NCI-H146 treated with DMSO at 0.1 percent for 48 hours (cell line): Measurements from ENCODE around the gene FGD3.
A peak's percentile ranks its signal among the peaks of the same experiment; 100 is the strongest.
"Not testable (repeated sequence)": the region's sequence is repeated elsewhere in the genome, so short reads cannot be mapped to it uniquely, and the experiment has no call there.

Experiments used
- DNase-seq: peaks from one replicate; lab custom pipeline; 2025; ENCODE audit not compliant: unreplicated experiment; lab: John Stamatoyannopoulos, UW

The FGD3 gene

GRCh38 chr9:92947268-92948037, at the start of gene FGD3:
TSS of gene FGD3 (plus strand) at chr9:92947523. CDS start at chr9:92976257, 28,734 bp downstream.
- DNase-seq = peak; percentile 67

GRCh38 chr9:92905137-92905536, 42.2 kb upstream of the FGD3 start:
- not testable (repeated sequence) for DNase-seq

GRCh38 chr9:92911511-92912475, 35.5 kb upstream of the FGD3 start:
- DNase-seq = peak; percentile 3

- DNase-seq = no peak
These were observed 30.0 kb upstream of the FGD3 start for GRCh38 chr9:92917176-92917800.

GRCh38 chr9:92920437-92920836, 26.9 kb upstream of the FGD3 start:
- no peak for DNase-seq

- no peak for DNase-seq
These were observed 15.7 kb upstream of the FGD3 start for GRCh38 chr9:92931606-92932005.

GRCh38 chr9:92934321-92934720, 13.0 kb upstream of the FGD3 start:
- DNase-seq = no peak

GRCh38 chr9:92938025-92938424, 9.3 kb upstream of the FGD3 start:
- no peak for DNase-seq

GRCh38 chr9:92941861-92942260, 5.5 kb upstream of the FGD3 start:
- DNase-seq = no peak

GRCh38 chr9:92942688-92943616, 4.4 kb upstream of the FGD3 start:
- DNase-seq = no peak

- no peak for DNase-seq
These were observed 2.4 kb upstream of the FGD3 start for GRCh38 chr9:92944921-92945320.

GRCh38 chr9:92945796-92946195, 1.5 kb upstream of the FGD3 start:
- no peak for DNase-seq

- DNase-seq = no peak
These were observed 763 bp downstream of the FGD3 start for GRCh38 chr9:92948038-92948534.

GRCh38 chr9:92948632-92949031, 1.3 kb downstream of the FGD3 start:
- DNase-seq = no peak

GRCh38 chr9:92949266-92949982, 2.1 kb downstream of the FGD3 start:
- DNase-seq = no peak

- no peak for DNase-seq
These were observed 3.1 kb downstream of the FGD3 start for GRCh38 chr9:92950359-92950955.

- peak; percentile 55 for DNase-seq
These were observed 5.7 kb downstream of the FGD3 start for GRCh38 chr9:92952906-92953610.

- DNase-seq = no peak
These were observed 6.9 kb downstream of the FGD3 start for GRCh38 chr9:92954049-92954861.
